Mucosa of rectum (tissue), 2 donors: ENCODE data around the gene NRXN3.

ENCODE experiments used
- H3K27ac ChIP-seq, 2 donors: one replicate each; pipeline ENCODE4 v1.7.0; 2013; ENCODE audit warnings: inconsistent platforms in 2 of 2, low read depth in 2 of 2, low read length in 2 of 2
- H3K27me3 ChIP-seq, 2 donors: one replicate each; pipeline ENCODE4 v1.7.0; 2013; ENCODE audit warnings: low read length in 2 of 2; ENCODE audit not compliant: control insufficient read depth in 2 of 2, insufficient read depth in 2 of 2
- H3K36me3 ChIP-seq, 2 donors: one replicate each; pipeline ENCODE4 v1.7.0; 2013; ENCODE audit warnings: low read length in 2 of 2; ENCODE audit not compliant: control insufficient read depth in 2 of 2, insufficient read depth in 2 of 2
- H3K4me1 ChIP-seq, 2 donors: one replicate each; pipeline ENCODE4 v1.7.0; 2013; ENCODE audit warnings: low read length in 2 of 2, mild to moderate bottlenecking in 1 of 2; ENCODE audit not compliant: control insufficient read depth in 2 of 2, insufficient read depth in 2 of 2
- H3K4me3 ChIP-seq, 2 donors: one replicate each; pipeline ENCODE4 v1.7.0; 2013; ENCODE audit warnings: low read length in 2 of 2
- H3K9ac ChIP-seq, 2 donors: one replicate each; pipeline ENCODE4 v1.7.0; 2013; ENCODE audit warnings: low read length in 2 of 2, low read depth in 1 of 2, mild to moderate bottlenecking in 1 of 2
- H3K9me3 ChIP-seq, 2 donors: one replicate each; pipeline ENCODE4 v1.7.0; 2013; ENCODE audit warnings: low read length in 2 of 2; ENCODE audit not compliant: control insufficient read depth in 2 of 2
- donor health status: healthy.
- donor health status: Normal muscosa, but diverticular disease.

The NRXN3 gene

GRCh38 chr14:78788467-78789360 is 618.5 kb downstream of the NRXN3 start:
- H3K9ac ChIP-seq = no peak overlapping the region
- H3K27me3 ChIP-seq = no peaks in the 10 kb centered on the region
- no peaks in the 10 kb centered on the region for H3K36me3 ChIP-seq
- H3K9me3 ChIP-seq = no peaks in the 10 kb centered on the region
- no peak overlapping the region for H3K4me3 ChIP-seq
- H3K27ac ChIP-seq = no peak overlapping the region
- no peaks in the 10 kb centered on the region for H3K4me1 ChIP-seq

GRCh38 chr14:78790271-78790670 is 620.1 kb downstream of the NRXN3 start:
- Histone ChIP-seq H3K4me3 (no peak overlapping the region), H3K27ac (no peak overlapping the region), H3K4me1 (no peaks in the 10 kb centered on the region), H3K9me3 (no peaks in the 10 kb centered on the region), H3K36me3 (no peaks in the 10 kb centered on the region), H3K27me3 (no peaks in the 10 kb centered on the region), H3K9ac (no peak overlapping the region)

DNA sequence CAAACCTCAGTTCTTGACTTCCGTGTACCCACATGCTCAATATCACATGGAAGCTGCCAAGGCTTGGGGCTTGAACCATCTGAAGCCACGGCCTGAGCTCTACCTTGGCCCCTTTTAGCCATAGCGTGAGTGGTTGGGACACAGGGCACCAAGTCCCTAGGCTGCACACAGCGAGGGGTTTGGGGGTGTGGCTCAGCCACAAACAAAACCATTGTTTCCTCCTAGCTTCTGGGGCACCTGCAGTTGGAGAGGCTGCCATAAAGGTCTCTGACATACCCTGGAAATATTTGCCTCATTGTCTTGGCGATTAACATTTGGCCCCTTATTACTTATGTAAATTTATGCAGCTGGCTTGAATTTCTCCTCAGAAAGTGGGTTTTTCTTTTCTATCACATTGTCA is 628.6 kb downstream of the NRXN3 start:
- no peaks in the 10 kb centered on the region for H3K27me3 ChIP-seq
- H3K4me1 ChIP-seq = no peaks in the 10 kb centered on the region
- no peak overlapping the region for H3K9ac ChIP-seq
- no peak overlapping the region for H3K4me3 ChIP-seq
- no peak overlapping the region for H3K27ac ChIP-seq
- no peaks in the 10 kb centered on the region for H3K9me3 ChIP-seq
- H3K36me3 ChIP-seq = no peaks in the 10 kb centered on the region

DNA sequence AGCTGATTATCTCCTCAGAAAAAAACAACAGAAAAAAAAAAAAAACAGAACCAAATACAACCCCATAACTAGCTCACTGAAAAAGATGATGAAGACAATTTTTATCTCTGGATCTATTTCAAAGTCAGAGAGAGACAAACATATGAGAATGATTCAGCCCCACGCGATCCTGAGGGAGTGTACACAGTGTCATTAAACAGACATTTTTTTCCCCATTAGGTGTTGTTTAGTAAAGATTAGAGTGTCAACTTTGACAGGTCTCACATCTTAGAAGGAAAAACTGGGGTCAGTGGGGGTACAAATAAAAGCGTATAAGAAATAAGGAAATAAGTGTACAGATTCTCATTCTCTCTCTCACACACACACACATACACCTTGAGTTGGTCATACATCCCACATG is 635.4 kb downstream of the NRXN3 start:
- Histone ChIP-seq H3K27ac (no peak overlapping the region), H3K9me3 (no peaks in the 10 kb centered on the region), H3K4me1 (no peaks in the 10 kb centered on the region), H3K4me3 (no peak overlapping the region), H3K36me3 (no peaks in the 10 kb centered on the region), H3K9ac (no peak overlapping the region), H3K27me3 (no peaks in the 10 kb centered on the region)

GRCh38 chr14:78823035-78823434 is 652.9 kb downstream of the NRXN3 start:
- no peak overlapping the region for H3K27ac ChIP-seq
- no peaks in the 10 kb centered on the region for H3K27me3 ChIP-seq
- H3K9me3 ChIP-seq = no peaks in the 10 kb centered on the region

DNA sequence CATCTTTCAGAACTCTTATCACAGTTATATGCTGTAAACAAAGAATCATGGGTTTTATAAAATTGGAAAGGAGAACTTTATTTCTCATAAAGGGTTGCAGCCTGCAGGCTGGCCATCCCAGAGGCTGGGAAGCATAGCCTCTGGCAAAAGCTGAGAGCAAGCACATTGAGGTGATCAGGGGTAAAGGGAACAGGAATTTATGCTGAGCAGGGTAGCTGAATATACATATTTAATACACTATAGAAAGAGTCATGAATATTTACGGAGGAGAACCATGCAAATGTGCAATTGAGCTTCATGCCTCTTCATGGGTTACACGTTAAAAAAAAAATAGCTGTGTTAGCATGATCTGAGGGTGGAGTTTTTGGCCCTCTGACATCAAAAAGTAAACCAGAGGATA is 653.3 kb downstream of the NRXN3 start:
- no peak overlapping the region for H3K4me3 ChIP-seq
- no peaks in the 10 kb centered on the region for H3K36me3 ChIP-seq
- no peaks in the 10 kb centered on the region for H3K9me3 ChIP-seq
- H3K27ac ChIP-seq = no peak overlapping the region
- no peak overlapping the region for H3K9ac ChIP-seq
- no peaks in the 10 kb centered on the region for H3K4me1 ChIP-seq
- no peaks in the 10 kb centered on the region for H3K27me3 ChIP-seq

More at GRCh38 chr14:78823035-78823434, 652.9 kb downstream of the NRXN3 start:
- H3K36me3 ChIP-seq = no peaks in the 10 kb centered on the region
- no peaks in the 10 kb centered on the region for H3K4me1 ChIP-seq
- no peak overlapping the region for H3K4me3 ChIP-seq
- H3K9ac ChIP-seq = no peak overlapping the region

DNA sequence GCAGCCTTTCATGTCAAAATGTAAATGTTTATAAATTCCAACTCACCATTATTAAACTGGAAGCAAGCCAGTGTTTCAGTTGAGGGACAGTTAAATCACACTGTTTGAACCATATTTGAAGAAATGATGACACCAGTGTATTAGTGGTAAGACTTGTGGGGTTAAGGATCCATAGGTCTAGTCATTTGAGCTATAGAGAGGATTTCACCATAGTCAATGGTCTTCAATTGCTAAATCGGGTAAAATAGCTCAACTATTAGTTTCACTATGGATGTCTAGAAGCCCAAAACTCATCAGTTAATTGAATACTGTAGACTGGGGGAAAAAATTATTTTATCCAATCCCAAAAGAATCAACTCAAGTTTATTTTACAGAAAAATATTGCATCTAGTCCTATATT is 659.1 kb downstream of the NRXN3 start:
- Histone ChIP-seq H3K9me3 (no peaks in the 10 kb centered on the region), H3K4me3 (no peak overlapping the region), H3K36me3 (no peaks in the 10 kb centered on the region), H3K4me1 (no peaks in the 10 kb centered on the region), H3K9ac (no peak overlapping the region), H3K27me3 (no peaks in the 10 kb centered on the region), H3K27ac (no peak overlapping the region)

- Histone ChIP-seq H3K36me3 (no peaks in the 10 kb centered on the region), H3K9me3 (no peaks in the 10 kb centered on the region), H3K27me3 (no peaks in the 10 kb centered on the region), H3K4me1 (no peaks in the 10 kb centered on the region), H3K9ac (no peak overlapping the region), H3K4me3 (no peak overlapping the region), H3K27ac (no peak overlapping the region)
Observed at GRCh38 chr14:78834766-78835451, 664.7 kb downstream of the NRXN3 start.

GRCh38 chr14:78835909-78836308 is 665.7 kb downstream of the NRXN3 start:
- no peaks in the 10 kb centered on the region for H3K36me3 ChIP-seq
- no peaks in the 10 kb centered on the region for H3K9me3 ChIP-seq
- H3K4me1 ChIP-seq = no peaks in the 10 kb centered on the region
- no peak overlapping the region for H3K4me3 ChIP-seq
- no peak overlapping the region for H3K9ac ChIP-seq
- H3K27ac ChIP-seq = no peak overlapping the region
- no peaks in the 10 kb centered on the region for H3K27me3 ChIP-seq

DNA sequence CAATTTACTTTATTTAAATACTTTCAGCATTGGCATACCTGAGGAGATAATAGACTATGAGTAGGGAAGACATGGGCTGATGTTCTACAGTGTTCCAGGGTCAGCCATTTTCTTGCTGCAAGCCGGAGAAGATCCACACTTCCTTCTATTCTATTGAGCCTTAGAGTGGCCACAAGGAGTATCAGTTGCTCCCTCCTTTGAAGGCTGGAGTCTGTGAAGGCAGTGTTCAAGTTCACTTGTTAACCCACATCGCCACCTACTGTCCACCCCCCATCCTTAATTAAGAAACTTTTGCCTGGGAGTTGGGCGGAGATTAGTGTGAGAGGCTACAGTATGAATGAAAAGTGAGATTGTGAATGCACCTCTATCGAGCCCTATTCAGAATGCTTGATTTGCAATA is 666.6 kb downstream of the NRXN3 start:
- Histone ChIP-seq H3K9ac (no peak overlapping the region), H3K9me3 (no peaks in the 10 kb centered on the region), H3K27me3 (no peaks in the 10 kb centered on the region)

More for the DNA sequence above, 666.6 kb downstream of the NRXN3 start:
- H3K36me3 ChIP-seq = no peaks in the 10 kb centered on the region
- H3K4me3 ChIP-seq = no peak overlapping the region
- no peaks in the 10 kb centered on the region for H3K4me1 ChIP-seq
- H3K27ac ChIP-seq = no peak overlapping the region
